HPDE6-E6E7 (cell line): ENCODE data around the gene AGPAT3.

Source experiments
- DNase-seq: peaks from one replicate; pipeline ENCODE4 v3.0.0; 2011; ENCODE audit warnings: missing footprints; ENCODE audit errors: extremely low spot score

The AGPAT3 gene

GRCh38 chr21:43906585-43907370 lies 41.8 kb downstream of the AGPAT3 start:
- DNase-seq = no peak

GRCh38 chr21:43907751-43908150 lies 42.7 kb downstream of the AGPAT3 start:
- no peak for DNase-seq

- no peak for DNase-seq
Measured at GRCh38 chr21:43908167-43908566, 43.1 kb downstream of the AGPAT3 start.

GRCh38 chr21:43909741-43910400 lies 44.8 kb downstream of the AGPAT3 start:
- DNase-seq = no peak

GRCh38 chr21:43910460-43910859 lies 45.4 kb downstream of the AGPAT3 start:
- DNase-seq = no peak

GRCh38 chr21:43911015-43911934 lies 46.3 kb downstream of the AGPAT3 start:
- no peak for DNase-seq

- DNase-seq = no peak
Measured at GRCh38 chr21:43911935-43912487, 47.0 kb downstream of the AGPAT3 start.

GRCh38 chr21:43912500-43912899 lies 47.5 kb downstream of the AGPAT3 start:
- DNase-seq = no peak

- no peak for DNase-seq
Measured at GRCh38 chr21:43912910-43913309, 47.9 kb downstream of the AGPAT3 start.

GRCh38 chr21:43913928-43914327 lies 48.9 kb downstream of the AGPAT3 start:
- DNase-seq = no peak

GRCh38 chr21:43916076-43916475 lies 51.1 kb downstream of the AGPAT3 start:
- DNase-seq = no peak

- DNase-seq = no peak
Measured at GRCh38 chr21:43916691-43917514, 51.9 kb downstream of the AGPAT3 start.

- no peak for DNase-seq
Measured at GRCh38 chr21:43917515-43918384, 52.7 kb downstream of the AGPAT3 start.

GRCh38 chr21:43918385-43918947 lies 53.4 kb downstream of the AGPAT3 start:
- no peak for DNase-seq

- no peak for DNase-seq
Measured at GRCh38 chr21:43919283-43919682, 54.3 kb downstream of the AGPAT3 start.

GRCh38 chr21:43919871-43920801 lies 55.1 kb downstream of the AGPAT3 start:
- no peak for DNase-seq

GRCh38 chr21:43921571-43921978 lies 56.6 kb downstream of the AGPAT3 start:
- no peak for DNase-seq
